Measurements from ENCODE around the gene WDR7.

The WDR7 gene

GRCh38 chr18:56982766-56983165 is 331.6 kb downstream of the WDR7 start:
- no peaks in the 10 kb centered on the region for H3K9me3 Mint-ChIP-seq

GRCh38 chr18:56983275-56983992 is 332.3 kb downstream of the WDR7 start:
- no peaks in the 10 kb centered on the region for H3K9me3 Mint-ChIP-seq
- H3K36me3 Mint-ChIP-seq (ENCODE audit: low read depth) = no peaks in the 10 kb centered on the region
- intact Hi-C loops (cut with micrococcal nuclease) = no loop called here
- H3K27ac Mint-ChIP-seq = no peak overlapping the region
- H3K27me3 Mint-ChIP-seq = no peaks in the 10 kb centered on the region
- no peak overlapping the region for H3K4me3 Mint-ChIP-seq
- peaks cover 5% of the 10 kb centered on the region for H3K4me1 Mint-ChIP-seq (ENCODE audit: low read depth)

More at GRCh38 chr18:56982766-56983165, 331.6 kb downstream of the WDR7 start:
- no peaks in the 10 kb centered on the region for H3K36me3 Mint-ChIP-seq (ENCODE audit: low read depth)
- peaks cover 5% of the 10 kb centered on the region for H3K4me1 Mint-ChIP-seq (ENCODE audit: low read depth)
- H3K27ac Mint-ChIP-seq = no peak overlapping the region
- H3K4me3 Mint-ChIP-seq = no peak overlapping the region
- intact Hi-C loops (cut with micrococcal nuclease) = no loop called here
- H3K27me3 Mint-ChIP-seq = no peaks in the 10 kb centered on the region

GRCh38 chr18:56984731-56985130 is 333.6 kb downstream of the WDR7 start:
- intact Hi-C loops (cut with micrococcal nuclease) = no loop called here
- H3K36me3 Mint-ChIP-seq (ENCODE audit: low read depth) = no peaks in the 10 kb centered on the region

GRCh38 chr18:56986829-56987228 is 335.7 kb downstream of the WDR7 start:
- Mint-ChIP-seq H3K36me3 (ENCODE audit: low read depth) (peaks cover 7% of the 10 kb centered on the region), H3K27ac (no peak overlapping the region), H3K4me3 (no peak overlapping the region), H3K9me3 (peaks cover 9% of the 10 kb centered on the region), H3K27me3 (no peaks in the 10 kb centered on the region), H3K4me1 (ENCODE audit: low read depth) (peaks cover 5% of the 10 kb centered on the region)
- intact Hi-C loops (cut with micrococcal nuclease) = no loop called here

More at GRCh38 chr18:56984731-56985130, 333.6 kb downstream of the WDR7 start:
- no peak overlapping the region for H3K4me3 Mint-ChIP-seq
- no peaks in the 10 kb centered on the region for H3K27me3 Mint-ChIP-seq
- H3K4me1 Mint-ChIP-seq (ENCODE audit: low read depth) = peaks cover 5% of the 10 kb centered on the region
- H3K27ac Mint-ChIP-seq = no peak overlapping the region
- H3K9me3 Mint-ChIP-seq = no peaks in the 10 kb centered on the region

- no peak overlapping the region for H3K4me3 Mint-ChIP-seq
- no peak overlapping the region for H3K27ac Mint-ChIP-seq
- intact Hi-C loops (cut with micrococcal nuclease) = no loop called here
- H3K4me1 Mint-ChIP-seq (ENCODE audit: low read depth) = peaks cover 5% of the 10 kb centered on the region
- peaks cover 9% of the 10 kb centered on the region for H3K9me3 Mint-ChIP-seq
- no peaks in the 10 kb centered on the region for H3K27me3 Mint-ChIP-seq
- peaks cover 7% of the 10 kb centered on the region for H3K36me3 Mint-ChIP-seq (ENCODE audit: low read depth)
Observed at GRCh38 chr18:56987236-56987635, 336.1 kb downstream of the WDR7 start.

GRCh38 chr18:56988022-56988421 is 336.9 kb downstream of the WDR7 start:
- Mint-ChIP-seq H3K27me3 (no peaks in the 10 kb centered on the region), H3K9me3 (peaks cover 9% of the 10 kb centered on the region)

GRCh38 chr18:56990678-56991077 is 339.5 kb downstream of the WDR7 start:
- no peak overlapping the region for H3K27ac Mint-ChIP-seq
- no peaks in the 10 kb centered on the region for H3K27me3 Mint-ChIP-seq
- H3K36me3 Mint-ChIP-seq (ENCODE audit: low read depth) = peaks cover 7% of the 10 kb centered on the region
- intact Hi-C loops (cut with micrococcal nuclease) = no loop called here
- H3K9me3 Mint-ChIP-seq = peaks cover 9% of the 10 kb centered on the region
- H3K4me3 Mint-ChIP-seq = no peak overlapping the region
- no peaks in the 10 kb centered on the region for H3K4me1 Mint-ChIP-seq (ENCODE audit: low read depth)

More at GRCh38 chr18:56988022-56988421, 336.9 kb downstream of the WDR7 start:
- Mint-ChIP-seq H3K4me3 (no peak overlapping the region), H3K36me3 (ENCODE audit: low read depth) (peaks cover 7% of the 10 kb centered on the region), H3K4me1 (ENCODE audit: low read depth) (peaks cover under 1% of the 10 kb centered on the region), H3K27ac (no peak overlapping the region)
- intact Hi-C loops (cut with micrococcal nuclease) = no loop called here

GRCh38 chr18:56992777-56993176 is 341.6 kb downstream of the WDR7 start:
- Mint-ChIP-seq H3K9me3 (peaks cover 9% of the 10 kb centered on the region), H3K4me3 (no peak overlapping the region), H3K4me1 (ENCODE audit: low read depth) (no peaks in the 10 kb centered on the region), H3K27me3 (no peaks in the 10 kb centered on the region), H3K27ac (no peak overlapping the region), H3K36me3 (ENCODE audit: low read depth) (peaks cover 7% of the 10 kb centered on the region)
- intact Hi-C loops (cut with micrococcal nuclease) = no loop called here

- H3K4me3 Mint-ChIP-seq = no peak overlapping the region
- peaks cover 5% of the 10 kb centered on the region for H3K9me3 Mint-ChIP-seq
- H3K27me3 Mint-ChIP-seq = no peaks in the 10 kb centered on the region
- peaks cover 4% of the 10 kb centered on the region for H3K36me3 Mint-ChIP-seq (ENCODE audit: low read depth)
- H3K27ac Mint-ChIP-seq = no peak overlapping the region
- no peaks in the 10 kb centered on the region for H3K4me1 Mint-ChIP-seq (ENCODE audit: low read depth)
- intact Hi-C loops (cut with micrococcal nuclease) = no loop called here
Observed at GRCh38 chr18:56995579-56996188, 344.5 kb downstream of the WDR7 start.

GRCh38 chr18:56997200-56997599 is 346.0 kb downstream of the WDR7 start:
- H3K27me3 Mint-ChIP-seq = no peaks in the 10 kb centered on the region
- H3K27ac Mint-ChIP-seq = no peak overlapping the region
- no peak overlapping the region for H3K4me3 Mint-ChIP-seq
- no peaks in the 10 kb centered on the region for H3K36me3 Mint-ChIP-seq (ENCODE audit: low read depth)
- H3K4me1 Mint-ChIP-seq (ENCODE audit: low read depth) = no peaks in the 10 kb centered on the region
- intact Hi-C loops (cut with micrococcal nuclease) = no loop called here
- no peaks in the 10 kb centered on the region for H3K9me3 Mint-ChIP-seq

- Mint-ChIP-seq H3K9me3 (no peaks in the 10 kb centered on the region), H3K27ac (no peak overlapping the region), H3K36me3 (ENCODE audit: low read depth) (no peaks in the 10 kb centered on the region), H3K27me3 (no peaks in the 10 kb centered on the region), H3K4me1 (ENCODE audit: low read depth) (peaks cover 7% of the 10 kb centered on the region), H3K4me3 (no peak overlapping the region)
- intact Hi-C loops (cut with micrococcal nuclease) = no loop called here
Observed at GRCh38 chr18:56999823-57000222, 348.7 kb downstream of the WDR7 start.

GRCh38 chr18:57002627-57003026 is 351.5 kb downstream of the WDR7 start:
- Mint-ChIP-seq H3K36me3 (ENCODE audit: low read depth) (no peaks in the 10 kb centered on the region), H3K27ac (no peak overlapping the region), H3K9me3 (no peaks in the 10 kb centered on the region), H3K27me3 (no peaks in the 10 kb centered on the region), H3K4me1 (ENCODE audit: low read depth) (peaks cover 8% of the 10 kb centered on the region), H3K4me3 (no peak overlapping the region)
- intact Hi-C loops (cut with micrococcal nuclease) = no loop called here

- Mint-ChIP-seq H3K27me3 (no peaks in the 10 kb centered on the region), H3K4me1 (ENCODE audit: low read depth) (peaks cover 16% of the 10 kb centered on the region), H3K9me3 (no peaks in the 10 kb centered on the region), H3K36me3 (ENCODE audit: low read depth) (no peaks in the 10 kb centered on the region), H3K4me3 (no peak overlapping the region), H3K27ac (no peak overlapping the region)
- intact Hi-C loops (cut with micrococcal nuclease) = no loop called here
Observed at GRCh38 chr18:57003342-57003741, 352.2 kb downstream of the WDR7 start.

- H3K4me1 Mint-ChIP-seq (ENCODE audit: low read depth) = peaks cover 19% of the 10 kb centered on the region
- H3K4me3 Mint-ChIP-seq = no peak overlapping the region
- no peaks in the 10 kb centered on the region for H3K27me3 Mint-ChIP-seq
- H3K9me3 Mint-ChIP-seq = no peaks in the 10 kb centered on the region
- intact Hi-C loops (cut with micrococcal nuclease) = no loop called here
- H3K36me3 Mint-ChIP-seq (ENCODE audit: low read depth) = no peaks in the 10 kb centered on the region
- no peak overlapping the region for H3K27ac Mint-ChIP-seq
Observed at GRCh38 chr18:57004366-57005121, 353.4 kb downstream of the WDR7 start.

Data from dendritic cell treated with granulocyte-macrophage colony-stimulating factor and Interleukin-4, amounts not matched to agents 40 ng/mL and 50 ng/mL, for 4 days (primary cell).